Spinal cord (tissue), 10 donors: ENCODE measurements around the gene ZNF225. TPM values are rescaled to one million over a fixed set of nuclear protein-coding genes. Genes with fewer than 3 reads are reported as not detected.
"Not testable (repeated sequence)": the region's sequence is repeated elsewhere in the genome, so short reads cannot be mapped to it uniquely, and the experiment has no call there.

ENCODE experiments used
- DNase-seq, 6 donors: peaks; one replicate each; pipeline versions ENCODE4 v3.0.0 to v3.0.0-alpha.2; 2013 to 2015; ENCODE audit warnings: low spot score in 6 of 6, low read depth in 4 of 6
- H3K27ac ChIP-seq: one replicate; pipeline ENCODE4 v1.5.1; 2013; ENCODE audit warnings: low read depth, low read length, control low read depth
- H3K27me3 ChIP-seq: one replicate; pipeline ENCODE4 v1.6.1; 2013; ENCODE audit warnings: low read length; ENCODE audit not compliant: control insufficient read depth, insufficient read depth
- H3K36me3 ChIP-seq: one replicate; pipeline ENCODE4 v1.6.1; 2013; ENCODE audit warnings: low read length; ENCODE audit not compliant: control insufficient read depth, insufficient read depth
- H3K4me1 ChIP-seq: one replicate; pipeline ENCODE4 v1.6.1; 2013; ENCODE audit warnings: low read length; ENCODE audit not compliant: control insufficient read depth, insufficient read depth
- H3K4me3 ChIP-seq: one replicate; pipeline ENCODE4 v1.5.1; 2013; ENCODE audit warnings: low read depth, low read length, control low read depth
- H3K9me3 ChIP-seq: one replicate; pipeline ENCODE4 v1.6.1; 2013; ENCODE audit warnings: low read length; ENCODE audit not compliant: control insufficient read depth, insufficient read depth
- WGBS: methylation state at CpG from one replicate; pipeline ENCODE4 v1.1.5; 2013; ENCODE audit warnings: missing lambda C conversion rate; ENCODE audit not compliant: insufficient coverage; 5-methylcytosine and 5-hydroxymethylcytosine counted together
- polyA plus RNA-seq, 2 donors: library from polyadenylated mRNA; unstranded; fragments of 120-200 nt; gene quantifications; one replicate each; pipeline ENCODE4 v1.2.1, GENCODE V29; 2013; ENCODE audit not compliant: insufficient read length in 2 of 2
- total RNA-seq, 2 donors: library from RNA; depleted of rRNA in 1 of 2; stranded (reverse); fragments of 120-200 nt in 1 of 2; fragments of >200 nt in 1 of 2; gene quantifications; one replicate each; pipeline versions ENCODE4 v1.2.3 to v1.2.4, GENCODE V29; 2013 to 2014
- donor health status: healthy.

The ZNF225 gene
- total and polyA plus RNA-seq, 4 donors: 6.5 to 13.4 (median 10.2) TPM

GRCh38 chr19:44149776-44150175 is 36.6 kb downstream of the ZNF225 start:
- Histone ChIP-seq H3K4me1 (no peaks in the 10 kb centered on the region), H3K36me3 (peaks cover 36% of the 10 kb centered on the region), H3K27me3 (no peaks in the 10 kb centered on the region), H3K9me3 (no peaks in the 10 kb centered on the region), H3K4me3 (no peak overlapping the region), H3K27ac (no peak overlapping the region)
- no peak for DNase-seq
- WGBS: 100% methylated on average over 1 of the region's 4 CpGs

GRCh38 chr19:44151491-44151890 is 38.3 kb downstream of the ZNF225 start:
- no peak overlapping the region for H3K27ac ChIP-seq
- DNase-seq: no peak
- no peaks in the 10 kb centered on the region for H3K27me3 ChIP-seq
- 100% methylated on average over 2 of the region's 5 CpGs for WGBS
- no peak overlapping the region for H3K4me3 ChIP-seq
- H3K9me3 ChIP-seq: peaks cover 6% of the 10 kb centered on the region
- H3K36me3 ChIP-seq: peaks cover 32% of the 10 kb centered on the region
- H3K4me1 ChIP-seq: no peaks in the 10 kb centered on the region

GRCh38 chr19:44156475-44156874 is 43.3 kb downstream of the ZNF225 start:
- Histone ChIP-seq H3K4me3 (no peak overlapping the region), H3K27me3 (no peaks in the 10 kb centered on the region), H3K9me3 (peaks cover 9% of the 10 kb centered on the region), H3K4me1 (no peaks in the 10 kb centered on the region), H3K36me3 (peaks cover 15% of the 10 kb centered on the region), H3K27ac (no peak overlapping the region)
- no CpG with 5 or more reads among the region's 2 CpGs for WGBS
- DNase-seq: no peak

- DNase-seq: no peak
- Histone ChIP-seq H3K27me3 (no peaks in the 10 kb centered on the region), H3K36me3 (peaks cover 6% of the 10 kb centered on the region), H3K4me1 (peaks cover 11% of the 10 kb centered on the region), H3K27ac (no peak overlapping the region), H3K4me3 (no peak overlapping the region), H3K9me3 (no peaks in the 10 kb centered on the region)
- WGBS: 100% methylated on average over 2 of the region's 2 CpGs
Measured at GRCh38 chr19:44163789-44164188, 50.6 kb downstream of the ZNF225 start.

GRCh38 chr19:44164327-44164672 is 51.1 kb downstream of the ZNF225 start:
- peaks cover 6% of the 10 kb centered on the region for H3K36me3 ChIP-seq
- H3K27ac ChIP-seq: peak overlapping the region; percentile 89
- WGBS: 92% methylated on average over 2 of the region's 3 CpGs
- DNase-seq: no peak
- H3K4me1 ChIP-seq: peaks cover 11% of the 10 kb centered on the region
- H3K4me3 ChIP-seq: peak overlapping the region; percentile 67
- no peaks in the 10 kb centered on the region for H3K27me3 ChIP-seq
- no peaks in the 10 kb centered on the region for H3K9me3 ChIP-seq

- Histone ChIP-seq H3K27me3 (no peaks in the 10 kb centered on the region), H3K9me3 (no peaks in the 10 kb centered on the region)
- WGBS: under 1% methylated on average over 23 of the region's 32 CpGs
Measured at GRCh38 chr19:44164673-44165512, 51.7 kb downstream of the ZNF225 start, which contains the start of gene ZNF226. Gene ZNF226 (plus strand): TSS chr19:44165100. CDS start chr19:44170081, 4,981 bp downstream.

GRCh38 chr19:44170660-44171059 is 57.5 kb downstream of the ZNF225 start:
- H3K9me3 ChIP-seq, H3K27me3 ChIP-seq, H3K27ac ChIP-seq, H3K4me3 ChIP-seq, DNase-seq: not testable (repeated sequence)
- Histone ChIP-seq H3K4me1 (peaks cover 11% of the 10 kb centered on the region), H3K36me3 (peaks cover 31% of the 10 kb centered on the region)
- WGBS: no CpG with 5 or more reads among the region's 6 CpGs

More at GRCh38 chr19:44164673-44165512, 51.7 kb downstream of the ZNF225 start, which contains the start of gene ZNF226:
- H3K4me3 ChIP-seq: peak within 1 kb of the TSS; percentile 67
- H3K36me3 ChIP-seq: peaks cover 6% of the 10 kb centered on the region
- H3K4me1 ChIP-seq: peaks cover 11% of the 10 kb centered on the region
- DNase-seq: peak; percentile 93 to 100 (median 94)
- peak within 1 kb of the TSS; percentile 89 for H3K27ac ChIP-seq

- 100% methylated on average over 2 of the region's 3 CpGs for WGBS
- no peaks in the 10 kb centered on the region for H3K27me3 ChIP-seq
- H3K36me3 ChIP-seq: peaks cover 30% of the 10 kb centered on the region
- DNase-seq: no peak
- no peaks in the 10 kb centered on the region for H3K4me1 ChIP-seq
- no peaks in the 10 kb centered on the region for H3K9me3 ChIP-seq
- H3K27ac ChIP-seq: no peak overlapping the region
- no peak overlapping the region for H3K4me3 ChIP-seq
Measured at GRCh38 chr19:44176590-44176989, 63.4 kb downstream of the ZNF225 start.

GRCh38 chr19:44180968-44181367 is 67.8 kb downstream of the ZNF225 start:
- Histone ChIP-seq H3K27ac (no peak overlapping the region), H3K9me3 (no peaks in the 10 kb centered on the region), H3K4me3 (no peak overlapping the region), H3K36me3 (peaks cover 9% of the 10 kb centered on the region), H3K27me3 (no peaks in the 10 kb centered on the region), H3K4me1 (no peaks in the 10 kb centered on the region)
- DNase-seq: no peak

GRCh38 chr19:44182145-44182544 is 68.9 kb downstream of the ZNF225 start:
- 83% methylated on average over 7 of the region's 10 CpGs for WGBS
- Histone ChIP-seq H3K4me3 (no peak overlapping the region), H3K36me3 (peaks cover 2% of the 10 kb centered on the region), H3K4me1 (no peaks in the 10 kb centered on the region), H3K27me3 (no peaks in the 10 kb centered on the region), H3K27ac (no peak overlapping the region), H3K9me3 (no peaks in the 10 kb centered on the region)
- no peak for DNase-seq
